Subcutaneous abdominal adipose tissue (tissue), 5 donors: ENCODE results near the gene ZDHHC17.

Experiments used
- H3K27ac ChIP-seq: one replicate; pipeline ENCODE4 v1.7.0; 2013; ENCODE audit warnings: low read depth, mild to moderate bottlenecking, inconsistent platforms, low read length, moderate library complexity
- H3K27me3 ChIP-seq, 5 donors: one replicate each; pipeline ENCODE4 v1.7.0; 2013; ENCODE audit warnings: low read length in 5 of 5, inconsistent platforms in 1 of 5; ENCODE audit not compliant: control insufficient read depth in 5 of 5, insufficient read depth in 4 of 5
- H3K36me3 ChIP-seq, 5 donors: one replicate each; pipeline ENCODE4 v1.7.0; 2013; ENCODE audit warnings: low read length in 5 of 5; ENCODE audit not compliant: control insufficient read depth in 5 of 5, insufficient read depth in 5 of 5
- H3K4me1 ChIP-seq, 5 donors: one replicate each; pipeline ENCODE4 v1.7.0; 2013; ENCODE audit warnings: low read length in 5 of 5, mild to moderate bottlenecking in 3 of 5, moderate library complexity in 1 of 5; ENCODE audit not compliant: control insufficient read depth in 5 of 5, insufficient read depth in 5 of 5
- H3K4me3 ChIP-seq, 5 donors: one replicate each; pipeline ENCODE4 v1.7.0; 2013; ENCODE audit warnings: low read length in 5 of 5, low read depth in 1 of 5
- H3K9ac ChIP-seq, 5 donors: one replicate each; pipeline ENCODE4 v1.7.0; 2013; ENCODE audit warnings: low read length in 5 of 5, mild to moderate bottlenecking in 4 of 5, moderate library complexity in 3 of 5
- H3K9me3 ChIP-seq, 5 donors: one replicate each; pipeline ENCODE4 v1.7.0; 2013; ENCODE audit warnings: low read length in 5 of 5; ENCODE audit not compliant: control insufficient read depth in 5 of 5
- donor health status: healthy.
- donor health status: healthy.
- donor health status: healthy.
- donor health status: healthy.
- donor health status: healthy.

ZDHHC17 gene

DNA sequence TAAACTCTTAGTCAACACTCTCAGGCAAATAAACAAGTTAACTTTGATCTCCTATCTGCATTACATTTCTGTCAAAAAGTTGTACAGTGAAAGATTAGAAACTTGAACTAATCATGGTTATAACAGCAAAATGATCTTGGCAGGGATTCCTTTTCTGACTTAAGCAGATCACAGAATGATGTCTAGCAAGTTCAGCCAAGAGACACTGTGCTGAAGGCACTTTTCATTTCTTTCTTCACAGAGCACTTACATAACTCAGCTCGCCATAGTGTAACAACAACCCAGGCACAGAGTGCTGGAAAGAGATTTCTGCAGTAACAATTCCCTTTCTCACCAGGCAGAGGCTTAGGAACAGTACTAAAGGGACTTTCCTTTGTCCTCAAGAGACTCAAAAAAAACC lies 134.5 kb downstream of the ZDHHC17 start:
- H3K9ac ChIP-seq = peak overlapping the region in 1 of 5 donors; percentile 39

DNA sequence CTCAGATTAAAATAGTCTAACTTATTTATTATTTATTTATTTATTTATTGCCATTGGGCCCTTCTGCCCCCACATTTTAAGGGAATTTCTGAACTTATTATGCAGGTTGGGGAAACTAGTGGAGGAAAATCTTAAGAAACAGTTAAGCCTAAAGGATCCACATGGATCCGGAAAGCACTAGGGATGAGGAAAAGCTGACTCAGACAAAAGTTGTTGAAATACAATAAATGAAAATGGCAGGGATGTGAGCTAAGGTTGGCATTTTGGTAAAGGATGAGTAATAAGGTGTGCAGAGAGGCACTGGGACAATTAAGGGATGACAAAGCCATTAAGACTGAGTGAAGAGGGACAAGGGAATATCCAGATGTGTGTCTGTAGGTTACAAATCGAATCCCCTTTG lies 135.6 kb downstream of the ZDHHC17 start:
- Histone ChIP-seq H3K4me1 (peaks cover 2 to 16% (median 11%) of the 10 kb centered on the region in 5 donors), H3K9me3 (no peaks in the 10 kb centered on the region), H3K36me3 (no peaks in the 10 kb centered on the region), H3K9ac (no peak overlapping the region), H3K27me3 (no peaks in the 10 kb centered on the region), H3K4me3 (no peak overlapping the region), H3K27ac (no peak overlapping the region)

More for the DNA sequence above, 134.5 kb downstream of the ZDHHC17 start:
- H3K27ac ChIP-seq = peak overlapping the region; percentile 58
- peaks cover 0 to 9% (median 0%) of the 10 kb centered on the region in 5 donors for H3K9me3 ChIP-seq
- H3K27me3 ChIP-seq = no peaks in the 10 kb centered on the region
- H3K4me3 ChIP-seq = no peak overlapping the region
- H3K36me3 ChIP-seq = no peaks in the 10 kb centered on the region
- peaks cover 2 to 16% (median 11%) of the 10 kb centered on the region in 5 donors for H3K4me1 ChIP-seq

DNA sequence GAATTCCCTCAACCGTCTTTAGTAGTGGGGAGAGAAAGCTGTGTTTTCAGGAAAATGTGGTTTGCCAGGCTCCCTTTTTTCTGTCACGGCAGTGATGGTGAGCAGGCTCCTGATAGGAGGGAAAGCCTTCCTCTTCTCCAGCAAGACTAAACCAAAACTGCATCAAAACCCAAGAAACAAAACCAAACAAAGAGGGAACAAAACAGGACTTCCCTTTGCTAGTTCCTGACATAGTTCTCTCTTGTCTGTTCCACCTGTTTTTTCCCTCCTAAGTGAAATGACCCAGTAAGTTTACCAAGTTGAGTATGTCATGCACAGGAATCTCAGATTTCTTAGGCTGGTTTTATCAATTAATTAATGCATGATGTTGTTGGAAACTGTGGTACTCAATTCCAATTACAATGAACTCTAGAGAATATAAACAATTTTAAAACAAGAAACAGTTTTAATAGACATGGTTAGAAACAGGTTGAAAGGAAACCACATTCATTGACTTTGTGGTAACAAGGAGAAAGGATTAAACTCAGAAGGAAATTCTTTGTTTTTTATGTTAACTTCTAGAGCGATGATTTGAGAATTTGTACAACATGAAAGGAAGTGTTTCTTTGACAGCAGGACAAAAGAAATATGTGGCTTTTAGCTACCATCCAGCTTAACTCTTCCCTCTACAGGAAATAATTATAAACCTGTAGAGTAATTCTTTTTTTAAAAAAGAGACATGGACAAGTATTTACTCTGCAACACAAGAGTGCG lies 137.9 kb downstream of the ZDHHC17 start:
- H3K9me3 ChIP-seq = no peaks in the 10 kb centered on the region
- H3K4me3 ChIP-seq = no peak overlapping the region
- no peaks in the 10 kb centered on the region for H3K27me3 ChIP-seq
- H3K36me3 ChIP-seq = no peaks in the 10 kb centered on the region
- H3K27ac ChIP-seq = no peak overlapping the region
- H3K9ac ChIP-seq = no peak overlapping the region
- peaks cover 2 to 16% (median 11%) of the 10 kb centered on the region in 5 donors for H3K4me1 ChIP-seq
